ENCODE results near the gene NFAM1.

NFAM1 gene

DNA sequence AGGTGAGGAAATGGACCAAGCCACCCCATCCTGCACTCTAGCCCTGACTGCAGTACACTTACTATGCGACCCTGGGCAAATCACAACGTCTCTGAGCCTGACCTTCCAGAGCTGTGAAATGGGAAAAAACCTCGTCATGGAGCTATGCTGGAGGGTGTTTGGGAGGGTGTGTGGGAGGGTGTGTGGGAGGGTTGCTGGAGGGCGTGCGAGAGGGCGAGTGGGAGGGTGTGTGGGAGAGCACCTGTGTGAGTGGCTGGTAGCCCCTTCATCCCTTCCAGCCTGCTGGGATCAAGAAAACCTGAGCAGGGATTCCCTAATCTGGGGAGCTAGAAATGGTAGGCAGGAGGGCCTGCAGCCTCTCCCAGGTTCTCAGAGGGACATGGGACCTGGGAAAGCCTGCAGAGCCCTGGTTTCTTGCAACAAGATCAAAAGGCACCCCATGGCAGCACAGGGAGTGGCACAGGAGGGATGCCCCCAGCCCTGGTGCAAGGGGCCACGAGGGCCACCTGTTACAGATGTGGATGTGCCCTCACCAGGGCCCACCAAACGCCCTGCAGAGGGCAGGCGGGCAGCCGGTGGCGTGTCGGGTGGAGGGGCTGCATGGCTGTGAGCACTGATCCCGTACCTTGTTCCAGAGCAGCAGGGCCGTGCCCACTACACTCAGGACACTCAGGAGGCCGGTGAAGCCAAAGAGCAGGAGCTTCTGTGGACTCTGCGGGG, 23.2 kb downstream of the NFAM1 start:
- no peak overlapping the region for H3K4me3 ChIP-seq (ENCODE audit: low read depth, low read length)
- TF ChIP-seq, protein P1, sequence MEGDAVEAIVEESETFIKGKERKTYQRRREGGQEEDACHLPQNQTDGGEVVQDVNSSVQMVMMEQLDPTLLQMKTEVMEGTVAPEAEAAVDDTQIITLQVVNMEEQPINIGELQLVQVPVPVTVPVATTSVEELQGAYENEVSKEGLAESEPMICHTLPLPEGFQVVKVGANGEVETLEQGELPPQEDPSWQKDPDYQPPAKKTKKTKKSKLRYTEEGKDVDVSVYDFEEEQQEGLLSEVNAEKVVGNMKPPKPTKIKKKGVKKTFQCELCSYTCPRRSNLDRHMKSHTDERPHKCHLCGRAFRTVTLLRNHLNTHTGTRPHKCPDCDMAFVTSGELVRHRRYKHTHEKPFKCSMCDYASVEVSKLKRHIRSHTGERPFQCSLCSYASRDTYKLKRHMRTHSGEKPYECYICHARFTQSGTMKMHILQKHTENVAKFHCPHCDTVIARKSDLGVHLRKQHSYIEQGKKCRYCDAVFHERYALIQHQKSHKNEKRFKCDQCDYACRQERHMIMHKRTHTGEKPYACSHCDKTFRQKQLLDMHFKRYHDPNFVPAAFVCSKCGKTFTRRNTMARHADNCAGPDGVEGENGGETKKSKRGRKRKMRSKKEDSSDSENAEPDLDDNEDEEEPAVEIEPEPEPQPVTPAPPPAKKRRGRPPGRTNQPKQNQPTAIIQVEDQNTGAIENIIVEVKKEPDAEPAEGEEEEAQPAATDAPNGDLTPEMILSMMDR (IDR thresholded peaks at IDR 0.05; ENCODE audit: insufficient read depth, low read depth, low read length, missing control alignments) = no peak
- no peak for DNase-seq (ENCODE audit: low read depth)

GRCh38 chr22:42408276-42408675, 23.9 kb downstream of the NFAM1 start:
- no peak for DNase-seq (ENCODE audit: low read depth)
- H3K4me3 ChIP-seq (ENCODE audit: low read depth, low read length) = no peak overlapping the region
- TF ChIP-seq, protein P1 (IDR thresholded peaks at IDR 0.05; ENCODE audit: insufficient read depth, low read depth, low read length, missing control alignments) = no peak

- H3K4me3 ChIP-seq (ENCODE audit: low read depth, low read length) = no peak overlapping the region
- TF ChIP-seq, protein P1 (IDR thresholded peaks at IDR 0.05; ENCODE audit: insufficient read depth, low read depth, low read length, missing control alignments) = no peak
- DNase-seq (ENCODE audit: low read depth) = no peak
Measured at GRCh38 chr22:42404266-42404665, 27.9 kb downstream of the NFAM1 start.

- no peak for DNase-seq (ENCODE audit: low read depth)
- H3K4me3 ChIP-seq (ENCODE audit: low read depth, low read length) = no peak overlapping the region
- TF ChIP-seq, protein P1 (IDR thresholded peaks at IDR 0.05; ENCODE audit: insufficient read depth, low read depth, low read length, missing control alignments) = no peak
Measured at GRCh38 chr22:42401535-42402334, 30.5 kb downstream of the NFAM1 start.

GRCh38 chr22:42400811-42401534, 31.2 kb downstream of the NFAM1 start:
- no peak for DNase-seq (ENCODE audit: low read depth)
- TF ChIP-seq, protein P1 (IDR thresholded peaks at IDR 0.05; ENCODE audit: insufficient read depth, low read depth, low read length, missing control alignments) = no peak

GRCh38 chr22:42399315-42400271, 32.6 kb downstream of the NFAM1 start:
- DNase-seq (ENCODE audit: low read depth) = no peak
- TF ChIP-seq, protein P1 (IDR thresholded peaks at IDR 0.05; ENCODE audit: insufficient read depth, low read depth, low read length, missing control alignments) = no peak
- H3K4me3 ChIP-seq (ENCODE audit: low read depth, low read length) = no peak overlapping the region

More at GRCh38 chr22:42400811-42401534, 31.2 kb downstream of the NFAM1 start:
- no peak overlapping the region for H3K4me3 ChIP-seq (ENCODE audit: low read depth, low read length)
